K562 (cell line): ENCODE data around the gene BEST2. TPM values are rescaled to one million over a fixed set of nuclear protein-coding genes. Genes with fewer than 3 reads are reported as not detected.

Experiments
- FUS ChIP-seq: fragments of 200-400 bp; formaldehyde crosslinking; optimal IDR thresholded peaks from 2 replicates; pipeline ENCODE3; 2017; ENCODE audit warnings: low read depth, low read length
- KDM5B ChIP-seq: fragments of 200-600 bp; sonication (generic); IDR thresholded peaks from 2 replicates; pipeline ENCODE4 v1.6.1; 2012; ENCODE audit warnings: low read depth, mild to moderate bottlenecking, moderate library complexity, low read length, control low read depth, inconsistent platforms; ENCODE audit not compliant: insufficient replicate concordance
- KLF16 ChIP-seq: IDR thresholded peaks from 2 replicates; pipeline ENCODE4 v1.6.1; 2016; ENCODE audit warnings: antibody characterized with exemption
- MCM2 ChIP-seq: fragments of 450-650 bp; IDR thresholded peaks from 2 replicates; pipeline ENCODE4 v1.6.1; 2017; ENCODE audit warnings: low read depth, mild to moderate bottlenecking
- MTA1 ChIP-seq: fragments of 450-650 bp; IDR thresholded peaks from 2 replicates; pipeline ENCODE4 v1.6.1; 2017; ENCODE audit warnings: borderline replicate concordance
- NFYB ChIP-seq: IDR thresholded peaks from 2 replicates; pipeline ENCODE4 v1.6.1; 2011; ENCODE audit warnings: mild to moderate bottlenecking, moderate library complexity; ENCODE audit not compliant: insufficient read length; ENCODE audit errors: extremely low read depth
- NKRF ChIP-seq: fragments of 450-650 bp; IDR thresholded peaks from 2 replicates; pipeline ENCODE4 v1.6.1; 2016; ENCODE audit warnings: borderline replicate concordance
- NRF1 ChIP-seq, 2 experiments: fragments of 450-650 bp; IDR thresholded peaks in 1 of 2; conservative IDR thresholded peaks in 1 of 2; 2 replicates each; pipeline ENCODE4 v1.6.1; 2014; ENCODE audit warnings: mild to moderate bottlenecking in 2 of 2
- POLR3G ChIP-seq: IDR thresholded peaks from 2 replicates; pipeline ENCODE4 v1.6.1; 2011; ENCODE audit not compliant: insufficient read length, insufficient replicate concordance; ENCODE audit errors: extremely low read depth
- PTBP1 ChIP-seq: fragments of 200-400 bp; formaldehyde crosslinking; IDR thresholded peaks from 2 replicates; pipeline ENCODE4 v1.6.1; 2017; ENCODE audit warnings: low read depth, low read length
- RNF2 ChIP-seq: sonication (generic); IDR thresholded peaks from 2 replicates; pipeline ENCODE4 v1.6.1; 2016
- SIRT6 ChIP-seq: IDR thresholded peaks from one replicate; pipeline ENCODE4 v1.6.1; 2012; ENCODE audit warnings: low read depth, mild to moderate bottlenecking, control low read depth, inconsistent platforms, low read length, moderate library complexity
- SMARCE1 ChIP-seq: fragments of 450-650 bp; IDR thresholded peaks from 2 replicates; pipeline ENCODE4 v1.7.1; 2016; ENCODE audit warnings: mild to moderate bottlenecking
- SREBF1 ChIP-seq: fragments of 150-350 bp; IDR thresholded peaks from 2 replicates; pipeline ENCODE4 v1.6.1; 2014; ENCODE audit warnings: antibody characterized with exemption, low read depth, low read length, borderline replicate concordance
- SRSF1 ChIP-seq: fragments of 200-400 bp; formaldehyde crosslinking; IDR thresholded peaks from 2 replicates; pipeline ENCODE4 v1.6.1; 2017; ENCODE audit warnings: mild to moderate bottlenecking, low read depth, low read length, moderate library complexity
- ZBTB7A ChIP-seq: IDR thresholded peaks from 2 replicates; pipeline ENCODE4 v1.6.1; 2011; ENCODE audit warnings: low read depth, mild to moderate bottlenecking, low read length, moderate library complexity, borderline replicate concordance; ENCODE audit not compliant: control insufficient read depth
- ZNF239 ChIP-seq: fragments of 250-450 bp; sonication (Bioruptor Pico); IDR thresholded peaks from 2 replicates; pipeline ENCODE4 v1.4.0; 2020; ENCODE audit warnings: mild to moderate bottlenecking
- ZNF586 ChIP-seq: fragments of 450-650 bp; formaldehyde crosslinking; conservative IDR thresholded peaks from 2 replicates; pipeline ENCODE4 v1.4.0; 2020; ENCODE audit warnings: mild to moderate bottlenecking, moderate library complexity
- ZNF695 ChIP-seq: fragments of 450-650 bp; formaldehyde crosslinking; IDR thresholded peaks from 2 replicates; pipeline ENCODE4 v1.4.0; 2020; ENCODE audit warnings: mild to moderate bottlenecking, moderate library complexity
- polyA plus RNA-seq, 8 experiments: library from polyadenylated mRNA; depleted of rRNA in 4 of 8; stranded (reverse) in 5 of 8; unstranded in 3 of 8; fragments of >200 nt; fragmentation: Nextera tagmentation in 2 of 8; fragmentation: Illumina TruSeq in 1 of 8; extraction: Ambion mirVana in 2 of 8; extraction: Trizol in 1 of 8; gene quantifications; 2 replicates each; pipeline versions ENCODE4 v1.2.1 to v1.2.3, GENCODE V29; 2011 to 2014; ENCODE audit warnings: inconsistent platforms in 1 of 8, missing spikeins in 1 of 8
- total RNA-seq, 7 experiments: library from RNA; depleted of rRNA in 6 of 7; stranded (reverse); fragments of >200 nt in 6 of 7; fragmentation: Illumina TruSeq in 2 of 7; extraction: Trizol in 2 of 7; gene quantifications; 2 replicates each; pipeline versions ENCODE4 v1.2.1 to v1.2.3, GENCODE V29; 2011 to 2021; ENCODE audit warnings: low replicate concordance in 1 of 7
- TF ChIP-seq, protein P1 (sequence below): fragments of 450-650 bp; IDR thresholded peaks from one replicate; pipeline ENCODE4 v1.6.1; 2018; ENCODE audit warnings: mild to moderate bottlenecking, moderate library complexity; ENCODE audit not compliant: partially characterized antibody
- TF ChIP-seq, protein P2 (sequence below): fragments of 250-450 bp; sonication (Bioruptor Pico); IDR thresholded peaks from 2 replicates; pipeline ENCODE4 v1.8.0; 2022; ENCODE audit warnings: inconsistent platforms, mild to moderate bottlenecking, moderate library complexity, borderline replicate concordance
- TF ChIP-seq, protein P3 (sequence below): fragments of 250-450 bp; sonication (Bioruptor Pico); IDR thresholded peaks from 2 replicates; pipeline ENCODE4 v1.9.0; 2021; ENCODE audit warnings: mild to moderate bottlenecking, inconsistent platforms

Gene BEST2
- total and polyA plus RNA-seq, 9 of the 15 experiments (the other 6 are each of a cell fraction or from before 2014, with no cell fraction given), result not detected

GRCh38 chr19:12791345-12792050 is 39.9 kb downstream of the BEST2 start, which contains the start of gene JUNB (continued):
- TF ChIP-seq SREBF1, result 0 out of 2 replicates have a peak, but pooled peaks have one; percentile 2
- TF ChIP-seq FUS, result peak; percentile 98
- no peak for TF ChIP-seq SMARCE1
- TF ChIP-seq ZBTB7A, result peak; percentile 84
- TF ChIP-seq MTA1, result no peak
- TF ChIP-seq ZNF695 (CRISPR knock-in tag), result no peak
- TF ChIP-seq ZNF239, result no peak
- 0 out of 2 replicates have a peak, but pooled peaks have one; percentile 61 for TF ChIP-seq SRSF1
- no peak for TF ChIP-seq PTBP1
- TF ChIP-seq NFYB, result peak; percentile 27
- TF ChIP-seq MCM2, result no peak
- no peak for TF ChIP-seq POLR3G
- TF ChIP-seq KLF16, result no peak
- peak; percentile 66 to 75 for TF ChIP-seq NRF1 (conservative IDR thresholded peaks at IDR 0.05 in 1 of 2, IDR thresholded peaks at IDR 0.05 in 1 of 2)
- TF ChIP-seq NKRF, result no peak
- TF ChIP-seq SIRT6, result no peak
- TF ChIP-seq, protein P1, sequence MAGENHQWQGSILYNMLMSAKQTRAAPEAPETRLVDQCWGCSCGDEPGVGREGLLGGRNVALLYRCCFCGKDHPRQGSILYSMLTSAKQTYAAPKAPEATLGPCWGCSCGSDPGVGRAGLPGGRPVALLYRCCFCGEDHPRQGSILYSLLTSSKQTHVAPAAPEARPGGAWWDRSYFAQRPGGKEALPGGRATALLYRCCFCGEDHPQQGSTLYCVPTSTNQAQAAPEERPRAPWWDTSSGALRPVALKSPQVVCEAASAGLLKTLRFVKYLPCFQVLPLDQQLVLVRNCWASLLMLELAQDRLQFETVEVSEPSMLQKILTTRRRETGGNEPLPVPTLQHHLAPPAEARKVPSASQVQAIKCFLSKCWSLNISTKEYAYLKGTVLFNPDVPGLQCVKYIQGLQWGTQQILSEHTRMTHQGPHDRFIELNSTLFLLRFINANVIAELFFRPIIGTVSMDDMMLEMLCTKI, result no peak
- TF ChIP-seq ZNF586 (CRISPR knock-in tag), result no peak
- TF ChIP-seq, protein P2, sequence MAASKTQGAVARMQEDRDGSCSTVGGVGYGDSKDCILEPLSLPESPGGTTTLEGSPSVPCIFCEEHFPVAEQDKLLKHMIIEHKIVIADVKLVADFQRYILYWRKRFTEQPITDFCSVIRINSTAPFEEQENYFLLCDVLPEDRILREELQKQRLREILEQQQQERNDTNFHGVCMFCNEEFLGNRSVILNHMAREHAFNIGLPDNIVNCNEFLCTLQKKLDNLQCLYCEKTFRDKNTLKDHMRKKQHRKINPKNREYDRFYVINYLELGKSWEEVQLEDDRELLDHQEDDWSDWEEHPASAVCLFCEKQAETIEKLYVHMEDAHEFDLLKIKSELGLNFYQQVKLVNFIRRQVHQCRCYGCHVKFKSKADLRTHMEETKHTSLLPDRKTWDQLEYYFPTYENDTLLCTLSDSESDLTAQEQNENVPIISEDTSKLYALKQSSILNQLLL (CRISPR knock-in tag), result no peak
- TF ChIP-seq, protein P3, sequence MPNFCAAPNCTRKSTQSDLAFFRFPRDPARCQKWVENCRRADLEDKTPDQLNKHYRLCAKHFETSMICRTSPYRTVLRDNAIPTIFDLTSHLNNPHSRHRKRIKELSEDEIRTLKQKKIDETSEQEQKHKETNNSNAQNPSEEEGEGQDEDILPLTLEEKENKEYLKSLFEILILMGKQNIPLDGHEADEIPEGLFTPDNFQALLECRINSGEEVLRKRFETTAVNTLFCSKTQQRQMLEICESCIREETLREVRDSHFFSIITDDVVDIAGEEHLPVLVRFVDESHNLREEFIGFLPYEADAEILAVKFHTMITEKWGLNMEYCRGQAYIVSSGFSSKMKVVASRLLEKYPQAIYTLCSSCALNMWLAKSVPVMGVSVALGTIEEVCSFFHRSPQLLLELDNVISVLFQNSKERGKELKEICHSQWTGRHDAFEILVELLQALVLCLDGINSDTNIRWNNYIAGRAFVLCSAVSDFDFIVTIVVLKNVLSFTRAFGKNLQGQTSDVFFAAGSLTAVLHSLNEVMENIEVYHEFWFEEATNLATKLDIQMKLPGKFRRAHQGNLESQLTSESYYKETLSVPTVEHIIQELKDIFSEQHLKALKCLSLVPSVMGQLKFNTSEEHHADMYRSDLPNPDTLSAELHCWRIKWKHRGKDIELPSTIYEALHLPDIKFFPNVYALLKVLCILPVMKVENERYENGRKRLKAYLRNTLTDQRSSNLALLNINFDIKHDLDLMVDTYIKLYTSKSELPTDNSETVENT (CRISPR knock-in tag), result peak; percentile 97
- peak; percentile 100 for TF ChIP-seq KDM5B
- TF ChIP-seq RNF2, result peak; percentile 88
